NCI-H2227 (cell line): ENCODE data around the gene ADAM12.
"Not testable (repeated sequence)": the region's sequence is repeated elsewhere in the genome, so short reads cannot be mapped to it uniquely, and the experiment has no call there.

Experiments used
- DNase-seq: peaks from one replicate; lab custom pipeline; 2025; ENCODE audit not compliant: unreplicated experiment; lab: John Stamatoyannopoulos, UW

ADAM12 gene

GRCh38 chr10:126268013-126268920 lies 120.0 kb downstream of the ADAM12 start:
- no peak for DNase-seq

GRCh38 chr10:126264102-126265018 lies 123.9 kb downstream of the ADAM12 start:
- no peak for DNase-seq

DNA sequence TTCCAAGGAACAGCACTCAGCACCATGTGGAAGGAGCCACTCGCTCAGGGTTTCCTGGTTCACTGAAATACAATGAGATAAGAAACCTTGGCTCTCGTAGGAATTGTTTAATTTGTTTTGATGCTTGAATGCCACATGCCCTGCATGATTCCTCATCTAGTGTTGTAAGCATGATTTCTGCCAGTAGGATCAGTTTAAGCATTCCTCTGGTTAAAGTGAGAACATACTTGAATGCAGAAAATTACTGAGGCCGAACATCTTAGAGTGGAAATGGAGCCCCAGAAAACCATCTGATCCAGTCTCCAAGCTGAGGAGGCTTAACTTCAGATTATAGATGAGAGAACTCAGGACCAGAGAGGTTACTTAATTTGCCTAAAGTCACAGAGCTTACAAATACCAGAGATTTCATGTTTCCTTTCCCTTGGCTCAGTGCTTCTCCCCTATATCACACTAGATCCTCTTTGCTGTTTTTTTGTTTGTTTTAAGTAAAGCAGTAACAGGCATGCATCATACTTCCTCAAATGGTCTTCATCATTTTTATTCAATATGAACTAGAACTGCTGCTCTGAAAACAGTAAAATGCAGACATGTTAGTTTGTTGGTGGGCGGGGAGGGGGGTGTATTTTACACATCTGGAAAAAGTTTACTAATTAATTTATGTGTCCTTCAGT lies 125.1 kb downstream of the ADAM12 start:
- no peak for DNase-seq

GRCh38 chr10:126262233-126262838 lies 125.9 kb downstream of the ADAM12 start:
- DNase-seq: no peak

DNA sequence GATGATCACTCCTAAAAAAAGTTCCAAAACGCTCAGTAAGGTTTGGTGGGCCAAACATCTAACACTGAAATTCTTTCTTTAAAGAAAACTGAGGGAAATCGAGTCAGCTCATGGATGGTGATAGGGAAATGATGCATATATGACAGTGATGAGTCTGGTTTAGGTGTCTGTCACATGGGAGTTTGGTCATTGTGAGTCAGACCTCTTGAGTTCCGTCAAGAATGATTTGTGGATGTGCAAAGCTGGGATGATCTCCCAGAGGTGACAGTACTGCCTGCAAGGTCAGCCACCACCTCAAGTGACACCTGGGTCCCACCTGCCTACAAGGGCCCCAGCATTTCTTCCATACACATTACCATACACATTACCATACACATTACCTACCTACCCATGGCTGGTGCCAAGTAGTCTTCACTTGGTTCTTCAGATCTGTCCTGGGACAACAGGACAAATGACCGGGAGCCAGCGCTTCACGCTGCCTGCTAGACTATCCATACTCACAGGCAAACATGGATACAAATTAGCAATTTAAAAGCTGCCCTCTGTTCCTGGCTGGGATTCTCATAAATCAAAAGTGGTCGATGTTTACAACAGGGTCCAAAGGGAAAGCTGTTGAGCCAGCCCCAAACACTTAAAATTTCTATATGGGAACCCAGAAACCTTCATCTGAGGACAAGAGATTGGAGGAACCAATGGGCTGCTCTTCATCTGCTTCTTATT lies 128.4 kb downstream of the ADAM12 start:
- no peak for DNase-seq

DNA sequence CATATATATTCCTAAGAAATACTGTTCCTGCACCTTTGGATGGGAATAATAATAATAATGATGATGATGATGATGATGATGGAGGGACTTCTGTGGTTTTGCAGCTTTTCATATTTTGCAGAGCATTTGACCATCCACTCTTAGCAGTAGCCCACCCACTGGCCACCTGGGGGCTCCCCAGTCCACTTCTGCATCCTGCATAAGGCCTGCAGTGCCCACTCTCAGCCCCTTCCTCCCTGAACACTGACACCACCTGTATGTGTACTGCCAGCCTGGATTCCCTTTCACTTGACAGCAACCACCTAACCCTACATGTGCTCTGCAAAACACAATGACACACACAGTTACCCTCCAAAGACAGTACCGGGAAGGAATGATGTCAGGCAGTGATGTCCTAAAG lies 131.4 kb downstream of the ADAM12 start:
- no peak for DNase-seq

GRCh38 chr10:126255313-126255712 lies 133.0 kb downstream of the ADAM12 start:
- DNase-seq: no peak

DNA sequence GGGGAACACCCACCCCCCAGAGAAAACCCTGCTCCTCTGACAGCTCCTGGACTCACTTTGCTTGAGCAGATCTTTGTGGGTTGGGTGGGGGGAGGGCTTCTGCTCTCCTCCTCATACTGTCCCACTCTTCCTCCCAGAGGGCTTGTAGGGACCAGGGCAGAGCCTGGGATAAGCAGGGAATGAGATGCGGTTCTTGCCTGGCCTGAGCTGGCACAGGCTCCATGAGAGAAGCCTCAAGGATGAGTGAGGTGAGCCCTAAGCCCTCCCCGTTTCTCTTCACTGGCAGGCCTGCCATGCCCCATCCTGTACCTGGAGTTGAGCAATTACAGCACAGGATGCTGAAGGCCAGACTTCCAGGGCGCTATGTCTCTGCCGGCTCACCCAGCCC lies 134.7 kb downstream of the ADAM12 start:
- no peak for DNase-seq

DNA sequence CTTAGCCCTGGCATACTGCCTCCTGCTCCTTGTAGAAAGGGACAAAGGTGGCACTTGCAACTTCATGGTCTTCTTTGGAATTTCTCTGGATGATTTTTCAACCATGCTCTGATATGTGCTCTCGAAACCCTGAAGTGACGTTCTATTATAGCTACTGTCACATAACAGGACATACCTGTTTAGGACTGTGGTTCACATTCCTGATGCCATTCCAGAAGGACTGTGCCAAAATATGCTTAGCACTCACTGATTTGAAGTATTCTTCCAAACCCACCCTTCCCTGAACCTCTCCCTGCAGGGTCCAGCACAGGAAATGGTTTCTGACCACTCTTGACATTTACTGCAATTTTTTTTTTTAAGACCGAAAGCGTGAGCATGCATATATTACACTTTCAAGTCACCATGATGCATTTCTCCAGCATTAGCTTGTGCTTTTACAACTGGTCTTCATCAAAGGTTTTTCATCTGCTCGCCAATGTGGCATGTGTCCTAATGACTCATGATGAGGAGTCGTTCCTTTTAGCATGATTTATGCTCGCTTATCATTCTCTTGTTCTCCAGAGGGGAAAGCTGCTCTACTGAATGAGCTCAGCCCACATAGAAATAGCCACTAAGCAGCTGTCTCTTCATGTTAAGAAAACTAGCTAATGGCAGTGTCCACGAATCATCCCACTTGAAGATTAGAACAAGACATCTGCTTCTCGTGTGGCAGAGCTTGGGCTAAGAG lies 135.2 kb downstream of the ADAM12 start:
- no peak for DNase-seq

DNA sequence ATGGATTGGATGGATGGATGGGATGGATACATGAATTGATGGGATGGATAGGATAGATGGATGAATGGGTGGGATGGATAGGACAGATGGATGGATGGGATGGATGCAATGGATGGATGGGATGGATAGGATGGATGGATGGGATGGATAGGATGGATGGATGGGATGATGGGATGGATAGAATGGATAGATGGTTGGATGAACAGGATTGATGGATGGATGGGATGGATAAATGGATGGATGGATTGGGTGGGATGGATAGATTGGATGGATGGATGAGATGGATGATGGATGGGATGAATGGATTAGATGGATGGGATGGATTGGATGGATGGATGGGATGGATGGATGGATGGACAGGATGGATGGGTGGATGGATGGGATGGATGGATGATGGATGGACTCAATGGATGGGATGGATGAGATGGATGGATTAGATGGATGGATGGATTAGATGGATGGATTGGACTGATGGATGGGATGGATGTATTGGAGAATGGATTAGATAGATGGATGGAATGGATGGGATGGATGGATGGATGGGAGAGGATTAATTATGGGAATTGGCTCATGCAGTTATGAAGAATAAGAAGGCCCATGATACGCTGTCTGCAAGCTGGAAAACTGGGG lies 136.4 kb downstream of the ADAM12 start:
- no peak for DNase-seq

DNA sequence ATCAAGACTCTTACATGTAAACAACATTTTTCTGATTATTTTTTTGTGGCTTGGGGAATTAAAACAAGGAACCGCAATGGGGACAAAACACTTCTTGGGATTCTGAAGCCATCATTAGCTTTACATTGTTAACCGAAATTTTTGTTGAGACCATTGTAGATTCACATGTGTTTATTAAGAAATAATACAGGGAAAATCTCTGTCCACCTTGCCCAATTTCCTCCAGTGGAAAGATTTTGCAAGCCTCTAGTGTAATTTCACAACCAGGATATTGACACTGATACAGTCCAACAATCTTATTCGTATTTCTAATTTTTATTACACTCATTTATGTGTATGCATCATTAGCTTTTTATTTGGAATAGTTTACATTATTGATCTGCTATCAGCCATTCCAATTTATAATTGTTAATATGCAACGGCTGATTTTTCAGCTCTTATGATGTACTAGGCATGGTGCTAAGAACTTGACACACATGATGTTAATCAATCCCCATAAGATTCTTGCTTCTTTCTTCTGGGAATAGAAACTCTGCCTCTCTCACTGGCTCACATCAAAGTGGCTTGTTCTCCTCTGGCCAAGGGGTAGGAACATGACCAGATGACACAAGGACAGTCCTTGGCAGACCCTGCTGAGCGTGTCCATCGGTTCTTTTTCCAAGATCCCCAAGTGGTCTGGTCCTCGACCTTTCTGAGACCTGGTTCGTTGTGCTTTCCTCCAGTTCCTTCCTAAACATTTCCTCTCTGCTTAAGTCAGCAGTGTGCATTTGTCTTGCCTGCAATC lies 137.6 kb downstream of the ADAM12 start:
- DNase-seq: no peak

DNA sequence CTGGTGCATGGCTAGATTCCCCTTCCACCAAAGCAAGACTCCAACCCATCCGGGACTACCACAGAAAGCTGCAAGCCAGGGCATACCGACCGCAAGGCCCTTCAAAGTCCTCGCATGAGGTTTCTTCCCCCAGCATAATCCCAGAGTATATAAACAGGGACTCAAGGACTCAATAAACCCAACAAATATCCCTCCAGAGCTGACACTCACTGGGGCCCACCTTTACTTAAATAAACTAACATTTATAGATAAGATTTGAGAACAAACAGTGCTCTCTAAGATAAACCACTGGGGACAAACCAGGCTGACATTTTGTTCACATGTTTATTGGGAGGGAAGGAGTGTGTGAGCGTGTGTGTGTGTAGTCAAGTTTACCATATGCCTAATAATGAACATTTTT lies 138.2 kb downstream of the ADAM12 start:
- no peak for DNase-seq

DNA sequence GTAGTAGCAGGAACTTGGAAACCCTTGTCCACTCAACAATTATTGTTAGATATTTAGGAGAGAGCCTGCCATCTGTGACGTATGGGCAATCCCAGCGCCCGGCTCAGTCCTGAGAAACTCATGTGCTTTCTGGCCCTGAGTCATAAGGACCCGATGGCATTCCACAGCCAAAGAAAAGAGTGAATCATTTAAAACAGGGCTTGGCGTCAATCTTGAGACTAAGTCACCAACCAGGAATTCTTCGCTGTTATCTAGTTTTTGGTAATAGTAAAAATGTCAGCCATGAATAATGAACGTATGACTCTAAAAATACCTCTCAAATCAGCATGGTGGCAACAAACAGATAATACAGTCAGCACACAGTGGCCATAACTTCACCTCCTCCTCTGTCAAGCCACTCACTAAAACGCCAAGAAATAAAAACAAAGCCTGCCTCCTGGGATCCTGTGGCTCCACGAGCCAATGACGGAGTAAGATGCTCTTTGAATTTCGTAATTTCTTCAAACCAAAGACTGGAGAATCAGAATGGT lies 140.8 kb downstream of the ADAM12 start:
- DNase-seq: no peak

- DNase-seq: not testable (repeated sequence)
Observed at GRCh38 chr10:126246396-126246795, 141.9 kb downstream of the ADAM12 start.

DNA sequence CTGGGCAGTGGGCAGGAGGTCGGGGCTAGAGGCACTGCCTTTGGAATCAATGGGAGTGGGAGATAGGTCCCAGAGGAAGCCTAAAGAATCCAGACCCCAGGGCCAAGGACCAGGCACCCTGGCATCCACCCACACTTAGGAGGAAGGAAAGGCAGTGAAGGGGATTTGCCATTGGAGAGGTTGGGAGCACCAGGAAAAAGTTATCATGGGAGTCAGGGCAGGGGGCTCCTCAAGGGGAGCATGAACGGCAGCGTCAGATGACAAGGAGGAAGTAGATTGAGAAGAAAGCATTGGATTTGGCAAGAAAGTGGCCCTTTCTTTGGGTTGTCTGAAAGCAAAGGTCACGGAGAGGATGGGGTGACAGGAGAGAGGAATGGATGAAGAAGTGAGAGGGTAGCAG lies 142.8 kb downstream of the ADAM12 start:
- DNase-seq: no peak

DNA sequence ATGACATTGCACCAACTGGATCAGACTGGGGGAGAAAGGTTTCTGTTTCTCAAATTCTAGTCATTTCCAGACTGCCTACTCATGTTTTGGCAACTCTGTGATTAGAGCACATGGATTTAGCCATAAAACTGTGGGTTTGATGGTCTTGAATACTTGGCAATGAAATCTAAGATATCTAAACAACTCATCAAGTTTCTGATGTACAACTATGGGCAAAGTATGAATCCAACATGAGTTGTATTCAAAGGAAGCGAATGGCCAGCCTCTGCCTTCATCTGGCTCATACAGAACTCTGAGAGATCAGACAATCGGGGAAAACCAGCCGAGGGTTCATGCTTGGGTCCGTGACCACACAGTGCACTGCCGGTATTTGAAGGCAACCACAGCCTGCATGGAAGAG lies 144.3 kb downstream of the ADAM12 start:
- DNase-seq: no peak

DNA sequence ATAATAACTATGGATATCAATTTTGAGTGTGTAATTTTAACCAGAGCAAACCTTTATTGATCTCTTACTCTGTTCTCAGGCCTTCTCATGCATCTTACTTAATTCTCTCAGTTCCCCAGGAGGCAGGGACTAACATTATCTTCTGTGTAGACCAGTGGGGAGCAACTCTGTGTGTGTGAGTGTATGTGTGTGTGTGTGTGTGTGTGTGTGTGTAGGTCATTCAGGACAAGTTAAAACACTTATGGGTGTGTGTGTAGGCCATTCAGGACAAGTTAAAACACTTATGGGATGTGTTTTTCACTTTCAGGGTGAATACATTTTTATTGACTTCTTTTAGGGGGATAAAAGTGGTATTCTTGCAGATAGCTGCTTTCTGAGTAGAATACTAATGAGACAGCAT lies 145.0 kb downstream of the ADAM12 start:
- no peak for DNase-seq
